SKM-1 treated with dmso at 0.1 percent for 144 hours (cell line): ENCODE data around the gene RFX3.

ENCODE experiments used
- DNase-seq: peaks from one replicate; lab custom pipeline; 2025; ENCODE audit not compliant: unreplicated experiment; lab: John Stamatoyannopoulos, UW

RFX3 gene

DNA sequence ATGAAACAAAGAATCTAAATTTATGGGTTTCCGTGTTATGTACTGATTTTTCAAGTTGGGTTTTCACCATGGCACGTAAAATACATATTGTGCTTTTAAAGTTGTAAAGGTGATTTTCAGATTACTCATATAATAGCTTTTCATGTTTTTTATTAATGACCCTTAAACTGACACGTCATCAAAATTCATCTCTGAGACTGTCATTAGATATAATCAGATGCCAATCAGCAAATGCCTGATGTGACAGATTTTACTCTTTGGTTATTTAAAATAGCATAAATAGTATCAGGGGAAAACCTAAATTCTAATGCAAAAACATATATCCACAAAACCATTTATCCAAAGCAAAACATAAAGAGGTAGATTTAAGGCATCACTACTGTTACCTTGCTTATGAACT lies 11.0 kb downstream of the RFX3 start:
- DNase-seq = no peak

GRCh38 chr9:3513265-3513818 lies 12.5 kb downstream of the RFX3 start:
- DNase-seq = no peak

DNA sequence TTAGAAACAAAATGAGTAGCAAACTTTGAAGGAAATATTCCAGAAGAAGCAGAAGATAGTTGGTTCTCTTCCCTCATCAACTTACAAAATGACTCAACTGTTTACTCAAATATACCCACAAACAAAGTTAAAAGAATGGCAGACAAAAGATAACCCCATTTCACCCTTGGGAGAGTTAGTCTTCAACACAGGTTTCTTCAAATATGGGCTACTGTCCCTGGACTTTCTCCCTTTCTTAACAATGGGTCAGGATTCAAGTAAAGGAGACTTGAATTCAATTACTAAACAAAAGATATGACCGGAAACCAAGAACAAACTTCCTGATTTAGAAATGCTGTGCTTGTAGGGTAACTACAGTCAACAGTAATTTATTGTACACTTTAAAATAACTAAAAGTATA lies 14.2 kb downstream of the RFX3 start:
- DNase-seq = no peak

DNA sequence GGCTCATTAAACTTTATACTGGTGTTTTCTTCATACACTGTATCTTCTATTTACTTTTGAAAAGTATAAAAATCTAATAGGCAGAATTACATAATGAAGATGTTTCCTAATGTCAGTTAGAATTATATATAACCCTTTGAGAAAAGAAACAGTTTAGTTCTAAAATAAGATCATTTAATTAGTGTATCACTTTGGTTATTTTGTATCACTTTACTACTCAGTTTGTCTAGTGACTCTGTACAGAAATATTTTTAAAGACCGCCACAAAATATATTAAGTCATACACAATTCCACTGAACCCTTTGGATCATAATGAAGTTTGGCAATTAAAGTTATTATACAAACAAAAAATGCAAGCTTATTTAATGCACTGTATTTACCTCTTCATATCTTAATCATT lies 15.0 kb downstream of the RFX3 start:
- DNase-seq = no peak

DNA sequence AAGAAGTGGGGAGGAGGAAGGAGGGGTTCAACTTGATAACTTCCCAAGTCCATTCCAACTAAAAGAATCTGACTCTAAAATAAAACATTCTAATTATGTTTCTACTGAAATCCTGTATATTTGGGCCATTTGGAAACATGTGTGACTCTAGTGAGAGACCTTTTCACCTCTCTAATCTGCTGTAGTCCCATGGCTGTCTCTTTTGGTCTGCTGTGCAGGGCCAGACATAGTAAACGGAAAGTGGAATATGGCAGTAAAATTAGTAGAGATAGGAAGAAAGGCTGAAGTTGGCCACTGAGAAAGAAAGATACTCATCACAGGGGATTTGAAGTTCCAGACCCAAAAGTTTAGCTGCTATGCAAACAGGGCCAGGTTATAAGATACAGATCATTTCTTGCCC lies 15.9 kb downstream of the RFX3 start:
- no peak for DNase-seq

DNA sequence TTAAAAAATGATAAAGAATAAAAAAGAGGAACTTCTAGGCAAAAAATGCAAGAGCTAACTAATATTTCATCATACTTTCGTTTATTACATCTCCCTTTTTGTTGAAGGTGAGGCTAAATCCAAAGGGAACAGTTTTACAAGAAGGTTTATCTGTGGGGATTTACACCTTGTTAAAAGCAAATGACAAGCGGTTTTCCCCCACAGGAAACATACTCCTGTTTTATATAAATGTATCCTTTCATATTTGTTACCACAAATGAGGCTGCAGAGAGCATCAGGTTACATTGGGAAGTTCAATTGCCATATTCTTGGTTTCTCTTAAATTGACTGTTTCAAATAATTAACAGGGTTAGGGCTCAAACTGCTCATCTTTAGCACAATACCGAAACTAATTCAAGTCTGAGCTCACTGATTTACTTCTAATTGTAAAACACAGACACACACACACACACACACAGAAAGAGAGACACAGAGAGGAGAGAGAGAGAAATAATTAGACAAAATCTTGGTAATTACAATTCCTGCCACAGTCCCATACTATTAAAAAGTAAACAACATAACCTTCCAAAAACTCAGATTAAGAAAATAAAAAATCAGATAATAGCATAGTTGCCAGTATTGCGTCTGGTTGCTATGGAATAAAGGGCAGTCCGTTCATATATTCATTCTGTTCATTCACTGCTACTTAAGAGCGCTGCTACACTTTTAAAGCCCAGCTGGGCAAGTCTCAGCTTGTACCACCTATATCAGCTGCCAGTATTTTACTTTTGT lies 17.1 kb downstream of the RFX3 start:
- peak; percentile 63 for DNase-seq

DNA sequence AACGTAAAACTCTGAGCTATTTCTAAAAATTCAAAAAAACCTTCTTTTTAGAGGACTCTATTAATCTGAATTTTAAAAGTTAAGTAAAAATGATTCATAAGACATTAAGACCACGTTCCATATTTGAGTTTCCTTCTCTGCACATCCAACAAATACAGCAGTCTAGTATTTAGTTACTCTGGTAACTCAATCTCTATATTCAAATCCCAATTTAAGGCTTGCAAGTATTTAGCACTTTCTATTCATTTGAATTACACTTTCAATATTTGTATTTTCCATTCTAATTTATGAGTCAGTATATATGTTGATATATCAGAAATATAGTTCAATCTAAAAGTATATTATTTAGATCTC lies 17.7 kb downstream of the RFX3 start:
- DNase-seq = no peak

DNA sequence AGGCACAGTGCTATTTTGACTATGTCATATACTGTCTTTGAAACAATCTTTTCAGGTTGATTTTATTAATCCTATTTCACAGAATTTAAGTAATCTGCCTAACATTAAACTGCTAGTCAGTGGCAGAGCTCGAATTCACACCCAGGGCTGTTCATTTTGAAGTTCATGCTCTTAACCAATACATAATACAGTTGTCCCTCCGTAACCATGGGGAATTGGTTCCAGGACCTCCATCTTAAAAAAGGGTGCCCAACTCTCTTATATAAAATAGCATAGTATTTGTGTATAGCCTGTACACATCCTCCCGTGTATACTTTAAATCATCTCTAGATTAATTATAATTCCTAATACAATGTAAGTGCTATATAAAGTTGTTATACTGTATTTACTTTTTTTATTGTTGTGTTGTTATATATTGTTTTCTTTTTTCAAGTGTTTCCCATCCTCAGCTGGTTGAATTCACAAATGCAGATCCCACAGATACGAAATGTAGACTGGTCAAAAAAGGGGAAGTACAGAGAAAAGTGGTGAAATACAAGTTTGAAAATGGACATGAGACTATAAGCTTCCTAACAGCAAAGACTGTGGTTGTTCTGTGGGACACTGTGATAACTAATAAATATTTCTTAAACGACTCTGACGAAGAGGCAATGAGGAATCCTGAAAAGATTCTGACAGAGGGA lies 18.3 kb downstream of the RFX3 start:
- DNase-seq = peak; percentile 89

DNA sequence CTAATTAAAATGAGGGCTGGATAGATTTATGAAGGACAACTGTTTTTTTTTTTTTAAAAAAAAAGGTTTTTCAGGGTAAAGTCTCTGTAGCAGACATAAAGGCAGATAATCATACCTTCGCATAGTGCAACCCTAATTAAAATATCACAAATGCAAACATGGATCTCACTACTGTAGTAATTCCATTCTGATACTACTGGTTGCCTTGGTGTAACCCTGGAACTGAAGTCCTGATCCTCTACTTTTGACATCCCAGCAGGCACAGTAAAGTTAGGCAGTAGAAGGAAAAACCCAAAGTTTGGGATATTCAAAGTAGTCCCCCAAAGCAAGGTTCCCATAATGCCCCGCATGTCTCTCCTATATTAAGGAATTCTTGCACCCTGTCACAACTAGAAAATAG lies 19.6 kb downstream of the RFX3 start:
- DNase-seq = no peak

DNA sequence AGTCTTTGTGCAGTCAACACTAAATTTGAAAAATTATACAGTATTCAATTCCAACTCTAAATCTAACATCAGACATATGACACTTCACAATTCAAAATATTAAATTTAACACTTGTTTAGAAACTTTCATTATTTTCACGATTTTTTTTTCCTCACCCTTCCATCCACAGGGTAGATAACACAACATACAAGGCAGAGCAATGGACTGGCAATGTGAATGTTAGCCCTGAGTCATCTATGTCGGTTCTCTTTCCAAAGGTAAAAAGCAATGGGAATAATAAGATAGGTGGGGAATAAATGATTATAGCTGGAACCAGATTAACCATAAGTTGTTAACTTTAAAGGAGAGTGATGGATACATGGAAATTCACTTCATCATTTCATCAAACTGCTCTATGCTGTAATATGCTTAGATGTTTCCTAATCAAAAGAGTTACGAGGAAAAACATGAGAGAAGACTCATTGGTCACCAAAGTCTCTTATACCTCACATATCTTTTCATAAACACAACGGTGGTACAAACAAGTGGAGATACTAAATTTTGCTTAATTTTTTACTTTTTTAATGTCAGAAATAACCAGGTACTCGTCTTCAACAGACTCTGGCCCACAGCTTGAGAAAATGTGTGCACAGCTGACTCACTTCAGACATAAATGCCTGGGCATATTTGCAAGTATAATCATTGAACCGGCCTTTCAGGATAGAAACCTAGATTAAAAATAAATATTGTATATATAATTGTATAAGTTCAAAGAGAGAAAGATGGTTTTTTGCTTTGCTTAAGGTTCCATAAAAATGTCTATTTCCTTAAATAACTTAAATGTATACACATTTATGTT lies 23.0 kb downstream of the RFX3 start:
- no peak for DNase-seq

- DNase-seq = no peak
Observed at GRCh38 chr9:3500044-3500443, 25.8 kb downstream of the RFX3 start.

- no peak for DNase-seq
Observed at GRCh38 chr9:3498691-3499090, 27.1 kb downstream of the RFX3 start.

DNA sequence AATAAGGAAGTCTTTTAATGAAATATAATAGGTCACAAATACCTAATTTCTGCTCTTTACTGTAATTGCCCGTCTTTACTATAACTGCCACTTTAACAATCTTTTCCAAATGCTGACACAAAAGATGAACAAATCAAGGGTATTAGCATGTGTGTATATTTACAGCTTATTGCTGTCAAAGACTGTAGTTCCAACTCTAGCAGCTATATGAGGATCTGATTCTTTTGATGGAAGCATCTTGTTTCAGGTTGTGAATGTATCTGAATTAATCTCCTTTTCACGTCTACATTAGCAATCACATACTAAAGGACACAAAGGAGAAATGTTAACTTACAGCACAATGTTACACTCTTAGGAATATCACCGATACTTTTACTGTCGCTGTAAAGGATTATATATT lies 27.9 kb downstream of the RFX3 start:
- DNase-seq = no peak

GRCh38 chr9:3497401-3497800 lies 28.4 kb downstream of the RFX3 start:
- no peak for DNase-seq

- DNase-seq = no peak
Observed at GRCh38 chr9:3495855-3496254, 29.9 kb downstream of the RFX3 start.

- DNase-seq = no peak
Observed at GRCh38 chr9:3492214-3492613, 33.6 kb downstream of the RFX3 start.

GRCh38 chr9:3491450-3491849 lies 34.4 kb downstream of the RFX3 start:
- no peak for DNase-seq

DNA sequence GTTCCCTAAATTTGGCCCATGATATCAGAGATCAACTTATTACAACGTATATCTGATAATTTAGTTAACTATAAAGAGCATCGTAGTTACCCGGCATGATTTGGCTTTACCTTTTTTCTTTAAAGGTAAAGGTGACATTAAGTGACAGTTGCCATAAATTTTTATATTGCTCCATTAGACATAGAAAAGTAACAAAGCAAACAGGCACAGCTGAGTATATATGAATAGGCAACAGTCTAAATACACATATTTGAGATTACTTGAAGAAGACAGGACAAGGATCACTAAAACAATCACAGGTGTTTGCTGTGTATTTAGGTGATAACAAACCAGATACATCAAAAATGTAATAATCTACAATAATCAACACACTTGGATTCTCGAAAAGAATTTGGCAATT lies 34.8 kb downstream of the RFX3 start:
- no peak for DNase-seq

DNA sequence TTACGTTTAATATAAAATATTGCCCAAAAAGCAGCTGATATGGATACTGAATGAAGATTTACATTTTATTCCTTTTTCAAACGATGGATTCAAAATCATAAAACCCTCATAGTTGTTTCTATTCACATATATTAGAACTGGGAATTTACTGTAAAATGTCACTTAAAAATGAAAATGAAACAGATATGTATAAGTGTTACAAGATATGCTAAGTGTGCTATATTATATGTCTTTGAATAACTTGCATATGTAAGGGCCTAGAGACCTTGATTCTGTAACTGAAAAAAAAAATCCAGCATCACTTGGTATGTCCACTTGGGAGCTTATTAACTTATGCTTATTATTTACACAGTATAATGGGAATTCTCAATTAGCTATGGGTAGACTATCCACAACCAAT lies 43.2 kb downstream of the RFX3 start:
- DNase-seq = no peak

- DNase-seq = no peak
Observed at GRCh38 chr9:3480353-3480655, 45.5 kb downstream of the RFX3 start.

DNA sequence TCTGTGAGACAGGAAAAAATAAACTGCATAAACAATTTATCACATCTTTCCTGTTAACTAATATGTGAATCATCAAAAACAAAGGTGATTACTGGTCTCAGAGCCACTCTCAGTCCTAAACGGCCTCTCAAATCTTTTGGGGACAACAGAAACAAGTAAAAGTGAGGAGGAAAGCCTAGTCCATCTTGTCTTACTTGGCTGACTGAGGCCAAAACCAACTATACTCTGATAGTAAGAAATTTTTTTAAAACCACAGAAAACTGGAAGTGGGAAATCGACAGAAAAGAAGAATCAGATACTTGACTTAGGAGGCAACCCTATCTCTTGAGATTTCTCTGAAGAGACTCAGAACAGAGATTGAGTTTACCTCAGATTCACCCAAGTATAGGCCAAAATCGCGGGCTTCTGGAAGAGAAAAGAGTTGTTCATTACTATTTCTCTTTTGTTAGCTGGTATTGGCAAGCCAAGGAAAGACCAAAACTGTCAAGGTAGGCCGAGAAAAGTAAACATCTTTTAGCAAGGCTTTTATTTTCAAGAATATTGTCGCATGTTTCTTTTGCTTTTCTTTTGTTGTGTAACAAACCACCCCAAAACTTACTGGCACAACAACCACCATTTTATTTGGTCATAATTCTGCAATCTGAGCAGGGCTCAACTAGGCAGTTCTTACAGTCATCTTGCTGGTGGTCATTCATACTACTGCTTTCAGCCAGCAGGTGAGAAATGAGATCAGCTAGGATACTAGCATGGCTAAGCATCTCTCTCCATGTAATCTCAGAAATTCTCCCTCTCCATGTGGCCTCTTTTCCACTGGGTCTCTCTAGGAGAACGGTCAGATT lies 46.1 kb downstream of the RFX3 start:
- DNase-seq = no peak
